Transverse colon (tissue), 4 donors: ENCODE results near the gene LRIG1. TPM values are rescaled to one million over a fixed set of nuclear protein-coding genes. Genes with fewer than 3 reads are reported as not detected.

ENCODE experiments used
- DNase-seq: peaks from one replicate; pipeline ENCODE4 v3.0.0-alpha.2; 2019
- H3K27ac ChIP-seq, 4 donors: fragments of 200-600 bp; sonication (generic); 2 replicates each; pipeline ENCODE4 v1.5.1; 2016 to 2018; ENCODE audit warnings: inconsistent platforms in 4 of 4
- H3K27me3 ChIP-seq: fragments of 200-600 bp; sonication (generic); 2 replicates; pipeline ENCODE4 v1.5.1; 2017; ENCODE audit warnings: inconsistent platforms
- H3K36me3 ChIP-seq, 4 donors: fragments of 200-600 bp; sonication (generic); 2 replicates each; pipeline ENCODE4 v1.5.1; 2017 to 2019; ENCODE audit warnings: inconsistent platforms in 4 of 4
- H3K4me1 ChIP-seq, 4 donors: fragments of 200-600 bp; sonication (generic); 2 replicates each; pipeline ENCODE4 v1.5.1; 2017 to 2020; ENCODE audit warnings: inconsistent platforms in 4 of 4
- H3K4me3 ChIP-seq, 4 donors: fragments of 200-600 bp; sonication (generic); 1 replicate in 1 of 4; 2 replicates in 3 of 4; pipeline versions ENCODE4 v1.5.1 to v1.6.1; 2017 to 2019; ENCODE audit warnings: inconsistent platforms in 4 of 4
- H3K9me3 ChIP-seq, 2 donors: fragments of 200-600 bp; sonication (generic); 2 replicates each; pipeline ENCODE4 v1.5.1; 2017 to 2019; ENCODE audit warnings: inconsistent platforms in 2 of 2
- CTCF ChIP-seq, 5 experiments: fragments of 200-600 bp in 3 of 5; fragments of 450-650 bp in 2 of 5; sonication (generic) in 3 of 5; IDR thresholded peaks; 1 replicate in 2 of 5; 2 replicates in 3 of 5; pipeline ENCODE4 v1.5.1; 2016 to 2017; ENCODE audit warnings: antibody characterized with exemption in 5 of 5, inconsistent platforms in 3 of 5, mild to moderate bottlenecking in 2 of 5, moderate library complexity in 1 of 5
- EP300 ChIP-seq: sonication (generic); formaldehyde crosslinking; IDR thresholded peaks from one replicate; pipeline ENCODE4 v1.6.1; 2017; ENCODE audit warnings: antibody characterized with exemption, low read depth
- POLR2A ChIP-seq: fragments of 450-650 bp; IDR thresholded peaks from one replicate; pipeline ENCODE4 v1.6.1; 2016; ENCODE audit warnings: antibody characterized with exemption, mild to moderate bottlenecking, moderate library complexity
- POLR2AphosphoS5 ChIP-seq, 3 donors: sonication (generic); formaldehyde crosslinking; IDR thresholded peaks; one replicate each; pipeline ENCODE4 v1.6.1; 2016; ENCODE audit warnings: antibody characterized with exemption in 3 of 3
- WGBS, 2 donors: methylation state at CpG; one replicate each; pipeline ENCODE4 v1.1.5; 2018; ENCODE audit warnings: low coverage in 1 of 2; 5-methylcytosine and 5-hydroxymethylcytosine counted together
- in situ Hi-C, 4 donors: fragments of 200-750 bp; cut with MboI; loops; one replicate each; pipeline versions ENCODE4 v1.15.0 to v1.15.1; 2017; ENCODE audit warnings: low sequenced_read_pairs in 3 of 4, low pct_ligation_motif_present in 1 of 4, low pct_unique_long_range_greater_than_20kb in 1 of 4
- intact Hi-C: fragments of 100-400 bp; cut with DNase I; formaldehyde crosslinking; loops from one replicate; pipeline ENCODE4 v1.15.1; 2023; ENCODE audit warnings: low total_unique reads
- total RNA-seq, 4 donors: library from RNA; depleted of rRNA; stranded (reverse); fragments of >200 nt; gene quantifications; one replicate each; pipeline ENCODE4 v1.1.0, GENCODE V29; 2016

LRIG1 gene
- total RNA-seq, 4 donors from 2014 or later: 67.2 to 87.6 (median 79.3) TPM

- no peak for TF ChIP-seq CTCF (IDR thresholded peaks at IDR 0.05)
- no peak for TF ChIP-seq EP300
- TF ChIP-seq POLR2AphosphoS5 (IDR thresholded peaks at IDR 0.05): no peak
- no peak for TF ChIP-seq POLR2A
- no peaks in the 10 kb centered on the region for H3K36me3 ChIP-seq
- peaks cover 0 to 52% (median 33%) of the 10 kb centered on the region in 4 donors for H3K4me1 ChIP-seq
- H3K27me3 ChIP-seq: no peaks in the 10 kb centered on the region
- 38 to 39% methylated on average over 5 to 7 of the region's 7 CpGs for WGBS, 2 donors
- no peak overlapping the region for H3K4me3 ChIP-seq
- peak overlapping the region; percentile 1 to 51 (median 46) for H3K27ac ChIP-seq
- peak; percentile 27 for DNase-seq
- in situ Hi-C loops (loop anchor here in 2 of 4 donors (25.0 kb wide), 1 partner anchor 307 kb away; no protein-coding TSS in a partner anchor), intact Hi-C loops (loop anchor here (10.0 kb wide), 2 partner anchors 50 to 190 kb away; no protein-coding TSS in a partner anchor)
- H3K9me3 ChIP-seq: no peaks in the 10 kb centered on the region
Observed at GRCh38 chr3:66504850-66505641, 4.2 kb upstream of the LRIG1 start.

- TF ChIP-seq CTCF (IDR thresholded peaks at IDR 0.05): no peak
- TF ChIP-seq EP300: no peak
- no peaks in the 10 kb centered on the region for H3K9me3 ChIP-seq
- WGBS, 2 donors: 34 to 35% methylated on average over 2 of the region's 2 CpGs
- no peaks in the 10 kb centered on the region for H3K36me3 ChIP-seq
- in situ Hi-C loops (loop anchor here in 2 of 4 donors (25.0 kb wide), 1 partner anchor 309 kb away; no protein-coding TSS in a partner anchor), intact Hi-C loops (loop anchor here (10.0 kb wide), 2 partner anchors 52 to 192 kb away; no protein-coding TSS in a partner anchor)
- H3K27ac ChIP-seq: peak overlapping the region in 1 of 4 donors; percentile 33
- no peaks in the 10 kb centered on the region for H3K27me3 ChIP-seq
- peaks cover 0 to 65% (median 35%) of the 10 kb centered on the region in 4 donors for H3K4me1 ChIP-seq
- no peak for DNase-seq
- no peak overlapping the region for H3K4me3 ChIP-seq
Observed at GRCh38 chr3:66502981-66503380, 2.2 kb upstream of the LRIG1 start.

GRCh38 chr3:66502245-66502874 is 1.5 kb upstream of the LRIG1 start:
- peak overlapping the region in 2 of 4 donors; percentile 33 to 97 for H3K27ac ChIP-seq
- H3K4me1 ChIP-seq: peaks cover 0 to 65% (median 31%) of the 10 kb centered on the region in 4 donors
- no peak overlapping the region for H3K4me3 ChIP-seq
- 74 to 75% methylated on average over 6 of the region's 6 CpGs for WGBS, 2 donors
- no peaks in the 10 kb centered on the region for H3K36me3 ChIP-seq
- H3K9me3 ChIP-seq: no peaks in the 10 kb centered on the region
- in situ Hi-C loops: loop anchor here in 2 of 4 donors (25.0 kb wide), 1 partner anchor 310 kb away; no protein-coding TSS in a partner anchor
- DNase-seq: no peak
- H3K27me3 ChIP-seq: no peaks in the 10 kb centered on the region
- intact Hi-C loops: loop anchor here (10.0 kb wide), 2 partner anchors 52 to 192 kb away; no protein-coding TSS in a partner anchor
- TF ChIP-seq POLR2A (no peak), EP300 (no peak), POLR2AphosphoS5 (IDR thresholded peaks at IDR 0.05) (no peak), CTCF (IDR thresholded peaks at IDR 0.05) (no peak)
